ENCODE measurements around the gene CCDC148. TPM values are rescaled to one million over a fixed set of nuclear protein-coding genes. Genes with fewer than 3 reads are reported as not detected.

The CCDC148 gene
- total and polyA plus RNA-seq, 2 experiments from 2014 or later: 1.2 to 1.8 TPM

- no peak for ATAC-seq
- no peak overlapping the region for H3K4me3 Mint-ChIP-seq
Observed at GRCh38 chr2:158297606-158298005, 158.9 kb downstream of the CCDC148 start.

More at GRCh38 chr2:158297606-158298005, 158.9 kb downstream of the CCDC148 start:
- Histone ChIP-seq H3K79me2 (replicated peaks; ENCODE audit: insufficient read depth) (no peaks in the 10 kb centered on the region), H3K4me1 (ENCODE audit: insufficient read depth) (no peaks in the 10 kb centered on the region), H2AFZ (no peak overlapping the region), H3K4me3 (no peak overlapping the region), H3K27ac (ENCODE audit: low read depth) (no peak overlapping the region), H3K36me3 (ENCODE audit: insufficient read depth) (no peaks in the 10 kb centered on the region), H3K4me2 (no peak overlapping the region), H3K9me2 (ENCODE audit: insufficient read depth) (peaks cover 5% of the 10 kb centered on the region; the same call in 1 of the 2 replicates), H3F3A (replicated peaks; ENCODE audit: low read depth) (no peaks in the 10 kb centered on the region), H3K27me3 (ENCODE audit: insufficient read depth) (no peaks in the 10 kb centered on the region), H4K20me1 (replicated peaks; ENCODE audit: insufficient read depth) (no peaks in the 10 kb centered on the region)
- H3K36me3 Mint-ChIP-seq (ENCODE audit: low read depth): no peaks in the 10 kb centered on the region
- peaks cover 4% of the 10 kb centered on the region; the same call in 1 of the 3 replicates for H3K9me3 Mint-ChIP-seq
- H3K4me1 Mint-ChIP-seq: no peaks in the 10 kb centered on the region
- no peak for DNase-seq (ENCODE audit: low spot score)
- TF ChIP-seq STAT1 (IDR thresholded peaks at IDR 0.05; ENCODE audit: unreplicated experiment): no peak
- TF ChIP-seq EZH2phosphoT487 (IDR thresholded peaks at IDR 0.05; ENCODE audit: unreplicated experiment): no peak
- TF ChIP-seq REST (IDR thresholded peaks at IDR 0.05; ENCODE audit: unreplicated experiment): no peak
- TF ChIP-seq JUNB (IDR thresholded peaks at IDR 0.05; ENCODE audit: unreplicated experiment): no peak
- TF ChIP-seq NANOG (IDR thresholded peaks at IDR 0.05; ENCODE audit: borderline replicate concordance): no peak
- TF ChIP-seq ZNF462 (CRISPR knock-in tag; IDR thresholded peaks at IDR 0.05): no peak
- no peak for TF ChIP-seq ZNF114 (CRISPR knock-in tag; IDR thresholded peaks at IDR 0.05)
- TF ChIP-seq EZH2 (IDR thresholded peaks at IDR 0.05; ENCODE audit: low read depth, unreplicated experiment): no peak
- no peak for TF ChIP-seq ETS1 (IDR thresholded peaks at IDR 0.05)
- no peak for TF ChIP-seq CTCF (conservative IDR thresholded peaks at IDR 0.05; ENCODE audit: low read depth in 2 of 2)
- TF ChIP-seq POLR2AphosphoS5 (IDR thresholded peaks at IDR 0.05; ENCODE audit: low read depth): no peak
- TF ChIP-seq CREB1 (CRISPR knock-in tag; IDR thresholded peaks at IDR 0.05; ENCODE audit: low read depth): no peak
- no peak for TF ChIP-seq ZNF331 (CRISPR knock-in tag; IDR thresholded peaks at IDR 0.05; ENCODE audit: low read depth)
- no peaks in the 10 kb centered on the region for H3K27me3 Mint-ChIP-seq (ENCODE audit: insufficient read depth, low read depth, poor library complexity)
- no peak overlapping the region for H3K27ac Mint-ChIP-seq

Data from GM23338 (cell line).